HAP-1 (cell line): ENCODE results near the gene MAPK14.

Source experiments
- DNase-seq, 2 experiments: peaks; one replicate each; pipeline ENCODE4 v3.0.0-alpha.2; 2016 to 2020; ENCODE audit warnings: low spot score in 2 of 2
- H3K27me3 ChIP-seq: fragments of 250-450 bp; sonication (Bioruptor Pico); 2 replicates; pipeline ENCODE4 v1.5.1; 2020; ENCODE audit warnings: low read depth, mild to moderate bottlenecking, moderate library complexity
- H3K36me3 ChIP-seq: fragments of 250-450 bp; sonication (Bioruptor Pico); replicated peaks from 2 replicates; pipeline ENCODE4 v1.5.1; 2020; ENCODE audit warnings: mild to moderate bottlenecking
- H3K4me1 ChIP-seq: fragments of 250-450 bp; sonication (Bioruptor Pico); 2 replicates; pipeline ENCODE4 v1.5.1; 2020; ENCODE audit warnings: mild to moderate bottlenecking
- H3K4me3 ChIP-seq: fragments of 250-450 bp; sonication (Bioruptor Pico); 2 replicates; pipeline ENCODE4 v1.5.1; 2020; ENCODE audit warnings: mild to moderate bottlenecking, moderate library complexity
- H3K9me3 ChIP-seq: fragments of 250-450 bp; sonication (Bioruptor Pico); 2 replicates; pipeline ENCODE4 v1.5.1; 2020; ENCODE audit warnings: mild to moderate bottlenecking, moderate library complexity
- in situ Hi-C: fragments of 300-500 bp; cut with MboI; formaldehyde crosslinking; loops from 3 replicates; pipeline ENCODE4 v1.14.3; 2020; ENCODE audit warnings: low sequenced_read_pairs, inconsistent platforms, mixed read lengths

The MAPK14 gene

GRCh38 chr6:36110050-36110449, 82.4 kb downstream of the MAPK14 start:
- in situ Hi-C loops: no loop called here
- Histone ChIP-seq H3K4me1 (no peaks in the 10 kb centered on the region), H3K36me3 (peaks cover 28% of the 10 kb centered on the region), H3K27me3 (no peaks in the 10 kb centered on the region), H3K4me3 (no peak overlapping the region), H3K9me3 (no peaks in the 10 kb centered on the region)
- no peak for DNase-seq

GRCh38 chr6:36110863-36111262, 83.3 kb downstream of the MAPK14 start:
- no peaks in the 10 kb centered on the region for H3K27me3 ChIP-seq
- no peak for DNase-seq
- H3K36me3 ChIP-seq: peaks cover 26% of the 10 kb centered on the region
- in situ Hi-C loops: no loop called here
- no peak overlapping the region for H3K4me3 ChIP-seq
- H3K4me1 ChIP-seq: no peaks in the 10 kb centered on the region
- no peaks in the 10 kb centered on the region for H3K9me3 ChIP-seq

GRCh38 chr6:36111526-36111925, 83.9 kb downstream of the MAPK14 start:
- in situ Hi-C loops: no loop called here
- H3K4me1 ChIP-seq: no peaks in the 10 kb centered on the region
- peaks cover 25% of the 10 kb centered on the region for H3K36me3 ChIP-seq
- no peaks in the 10 kb centered on the region for H3K27me3 ChIP-seq
- no peak for DNase-seq
- no peaks in the 10 kb centered on the region for H3K9me3 ChIP-seq
- H3K4me3 ChIP-seq: no peak overlapping the region

- H3K9me3 ChIP-seq: no peaks in the 10 kb centered on the region
- DNase-seq: no peak
- H3K27me3 ChIP-seq: no peaks in the 10 kb centered on the region
- H3K36me3 ChIP-seq: peaks cover 18% of the 10 kb centered on the region
- H3K4me1 ChIP-seq: no peaks in the 10 kb centered on the region
- H3K4me3 ChIP-seq: no peak overlapping the region
- in situ Hi-C loops: no loop called here
Observed at GRCh38 chr6:36113049-36113448, 85.4 kb downstream of the MAPK14 start.

GRCh38 chr6:36113703-36114102, 86.1 kb downstream of the MAPK14 start:
- no peaks in the 10 kb centered on the region for H3K4me1 ChIP-seq

GRCh38 chr6:36114798-36115408, 87.3 kb downstream of the MAPK14 start:
- Histone ChIP-seq H3K36me3 (peaks cover 4% of the 10 kb centered on the region; the same call in 1 of the 2 replicates), H3K9me3 (no peaks in the 10 kb centered on the region), H3K4me1 (no peaks in the 10 kb centered on the region), H3K4me3 (no peak overlapping the region), H3K27me3 (no peaks in the 10 kb centered on the region)
- no peak for DNase-seq
- in situ Hi-C loops: no loop called here

More at GRCh38 chr6:36113703-36114102, 86.1 kb downstream of the MAPK14 start:
- peaks cover 12% of the 10 kb centered on the region for H3K36me3 ChIP-seq
- DNase-seq: no peak
- in situ Hi-C loops: no loop called here
- no peaks in the 10 kb centered on the region for H3K27me3 ChIP-seq
- H3K9me3 ChIP-seq: no peaks in the 10 kb centered on the region
- H3K4me3 ChIP-seq: no peak overlapping the region

- Histone ChIP-seq H3K9me3 (no peaks in the 10 kb centered on the region), H3K4me3 (no peak overlapping the region), H3K4me1 (no peaks in the 10 kb centered on the region), H3K27me3 (no peaks in the 10 kb centered on the region), H3K36me3 (0 out of 2 replicates have a peak, but pooled peaks cover under 1% of the 10 kb centered on the region)
- in situ Hi-C loops: no loop called here
- no peak for DNase-seq
Observed at GRCh38 chr6:36115412-36115811, 87.8 kb downstream of the MAPK14 start.

- no peak for DNase-seq
Observed at GRCh38 chr6:36116066-36116864, 88.7 kb downstream of the MAPK14 start.

GRCh38 chr6:36116943-36117342, 89.3 kb downstream of the MAPK14 start:
- no peak for DNase-seq
- in situ Hi-C loops: no loop called here
- no peaks in the 10 kb centered on the region for H3K4me1 ChIP-seq

More at GRCh38 chr6:36116066-36116864, 88.7 kb downstream of the MAPK14 start:
- Histone ChIP-seq H3K27me3 (no peaks in the 10 kb centered on the region), H3K4me1 (no peaks in the 10 kb centered on the region), H3K4me3 (no peak overlapping the region), H3K9me3 (no peaks in the 10 kb centered on the region), H3K36me3 (no peaks in the 10 kb centered on the region)
- in situ Hi-C loops: no loop called here

GRCh38 chr6:36117658-36118549, 90.3 kb downstream of the MAPK14 start:
- DNase-seq: no peak
- H3K4me3 ChIP-seq: no peak overlapping the region
- no peaks in the 10 kb centered on the region for H3K9me3 ChIP-seq
- no peaks in the 10 kb centered on the region for H3K36me3 ChIP-seq
- in situ Hi-C loops: no loop called here
- H3K4me1 ChIP-seq: no peaks in the 10 kb centered on the region
- H3K27me3 ChIP-seq: no peaks in the 10 kb centered on the region

More at GRCh38 chr6:36116943-36117342, 89.3 kb downstream of the MAPK14 start:
- no peak overlapping the region for H3K4me3 ChIP-seq
- H3K36me3 ChIP-seq: no peaks in the 10 kb centered on the region
- no peaks in the 10 kb centered on the region for H3K9me3 ChIP-seq
- no peaks in the 10 kb centered on the region for H3K27me3 ChIP-seq

- Histone ChIP-seq H3K36me3 (no peaks in the 10 kb centered on the region), H3K27me3 (no peaks in the 10 kb centered on the region), H3K4me1 (no peaks in the 10 kb centered on the region; the same call in 1 of the 2 replicates), H3K9me3 (no peaks in the 10 kb centered on the region), H3K4me3 (no peak overlapping the region)
- in situ Hi-C loops: no loop called here
- no peak for DNase-seq
Observed at GRCh38 chr6:36118550-36119107, 91.0 kb downstream of the MAPK14 start.

GRCh38 chr6:36119209-36119608, 91.6 kb downstream of the MAPK14 start:
- Histone ChIP-seq H3K9me3 (no peaks in the 10 kb centered on the region), H3K27me3 (no peaks in the 10 kb centered on the region), H3K4me1 (no peaks in the 10 kb centered on the region; the same call in 1 of the 2 replicates), H3K4me3 (no peak overlapping the region), H3K36me3 (no peaks in the 10 kb centered on the region)
- in situ Hi-C loops: no loop called here
- DNase-seq: no peak

- Histone ChIP-seq H3K4me1 (no peaks in the 10 kb centered on the region; the same call in 1 of the 2 replicates), H3K9me3 (no peaks in the 10 kb centered on the region), H3K27me3 (no peaks in the 10 kb centered on the region), H3K4me3 (no peak overlapping the region), H3K36me3 (no peaks in the 10 kb centered on the region)
- DNase-seq: no peak
- in situ Hi-C loops: loop anchor here (5.0 kb wide), 1 partner anchor 242 kb away; no protein-coding TSS in a partner anchor
Observed at GRCh38 chr6:36120018-36120417, 92.4 kb downstream of the MAPK14 start.
